ENCODE measurements around the gene TOR1B. TPM values are rescaled to one million over a fixed set of nuclear protein-coding genes. Genes with fewer than 3 reads are reported as not detected.

Gene TOR1B
- total RNA-seq, 8 experiments from 2014 or later = 10.7 to 31.4 (median 14.6) TPM

DNA sequence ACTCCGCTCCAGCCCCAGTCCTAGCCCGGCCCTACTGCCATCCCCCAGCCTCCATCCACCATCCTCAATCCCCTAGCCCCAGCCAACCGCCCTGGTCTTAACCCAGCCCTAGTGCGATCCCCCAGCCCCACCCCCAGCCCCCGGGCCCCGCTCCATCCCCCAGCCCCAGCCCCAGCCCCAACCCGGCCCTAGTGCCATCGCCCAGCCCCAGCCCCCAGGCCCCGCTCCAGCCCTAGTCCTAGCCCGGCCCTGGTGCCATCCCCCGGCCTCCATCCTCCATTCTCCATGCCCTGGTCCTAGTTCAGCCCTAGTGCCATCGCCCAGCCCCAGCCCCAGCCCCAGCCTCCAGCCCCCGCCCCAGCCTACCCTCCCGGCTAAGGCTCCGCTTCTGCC lies 20.6 kb downstream of the TOR1B start:
- Histone ChIP-seq H3K4me1 (replicated peaks in 1 of 2) (peaks cover 6% of the 10 kb centered on the region in 2 donors), H3K27ac (peak overlapping the region; percentile 75 to 83), H3K4me3 (peak overlapping the region; percentile 60 to 99 (median 85))
- in situ Hi-C loops (cut with MboI; ENCODE audit: low pct_unique_long_range_greater_than_20kb in 2 of 9, low sequenced_read_pairs in 9 of 9, unreplicated experiment in 9 of 9) = no loop called here
- no CpG with 5 or more reads among the region's 15 CpGs for WGBS, 10 experiments
- peak in 7 of 8 experiments; percentile 17 to 63 (median 57) for ATAC-seq (replicated peaks in 6 of 8)

GRCh38 chr9:129823935-129824601 lies 21.1 kb downstream of the TOR1B start, which contains the start of gene TOR1A:
TSS of gene TOR1A (minus strand) at chr9:129824136. CDS start at chr9:129824085, 51 bp downstream.
- Histone ChIP-seq H3K4me3 (peak within 1 kb of the TSS; percentile 60 to 99 (median 85)), H3K27ac (peak within 1 kb of the TSS; percentile 75 to 83), H3K4me1 (replicated peaks in 1 of 2) (peaks cover 6% of the 10 kb centered on the region in 2 donors)
- peak; percentile 84 to 93 (median 88) for ATAC-seq (replicated peaks in 6 of 8)
- in situ Hi-C loops (cut with MboI; ENCODE audit: low pct_unique_long_range_greater_than_20kb in 2 of 9, low sequenced_read_pairs in 9 of 9, unreplicated experiment in 9 of 9) = no loop called here
- WGBS, 10 experiments = 0 to 11% (median 3%) methylated on average over 2 to 21 of the region's 47 CpGs; no CpG with 5 or more reads in 2 of the 10 experiments

GRCh38 chr9:129826344-129826743 lies 23.4 kb downstream of the TOR1B start:
- in situ Hi-C loops (cut with MboI; ENCODE audit: low pct_unique_long_range_greater_than_20kb in 2 of 9, low sequenced_read_pairs in 9 of 9, unreplicated experiment in 9 of 9) = no loop called here
- Histone ChIP-seq H3K4me1 (replicated peaks in 1 of 2) (peaks cover 6% of the 10 kb centered on the region in 2 donors), H3K27ac (no peak overlapping the region), H3K4me3 (no peak overlapping the region)
- no peak for ATAC-seq (replicated peaks in 6 of 8)
- WGBS, 10 experiments = 8 to 97% (median 74%) methylated on average over 1 to 6 of the region's 6 CpGs; no CpG with 5 or more reads in 1 of the 10 experiments

GRCh38 chr9:129826759-129827158 lies 23.8 kb downstream of the TOR1B start:
- 100% methylated on average over 1 of the region's 1 CpG; no CpG with 5 or more reads in 7 of the 10 experiments for WGBS, 10 experiments
- Histone ChIP-seq H3K4me3 (no peak overlapping the region), H3K4me1 (replicated peaks in 1 of 2) (peaks cover 6% of the 10 kb centered on the region in 2 donors), H3K27ac (no peak overlapping the region)
- ATAC-seq (replicated peaks in 6 of 8) = no peak
- in situ Hi-C loops (cut with MboI; ENCODE audit: low pct_unique_long_range_greater_than_20kb in 2 of 9, low sequenced_read_pairs in 9 of 9, unreplicated experiment in 9 of 9) = no loop called here

- no peak for ATAC-seq (replicated peaks in 6 of 8)
- in situ Hi-C loops (cut with MboI; ENCODE audit: low pct_unique_long_range_greater_than_20kb in 2 of 9, low sequenced_read_pairs in 9 of 9, unreplicated experiment in 9 of 9) = no loop called here
- Histone ChIP-seq H3K27ac (no peak overlapping the region), H3K4me3 (no peak overlapping the region), H3K4me1 (replicated peaks in 1 of 2) (no peaks in the 10 kb centered on the region)
- WGBS, 10 experiments = 80 to 100% (median 96%) methylated on average over 1 to 8 of the region's 9 CpGs; no CpG with 5 or more reads in 4 of the 10 experiments
Observed at GRCh38 chr9:129828051-129828450, 25.1 kb downstream of the TOR1B start.

DNA sequence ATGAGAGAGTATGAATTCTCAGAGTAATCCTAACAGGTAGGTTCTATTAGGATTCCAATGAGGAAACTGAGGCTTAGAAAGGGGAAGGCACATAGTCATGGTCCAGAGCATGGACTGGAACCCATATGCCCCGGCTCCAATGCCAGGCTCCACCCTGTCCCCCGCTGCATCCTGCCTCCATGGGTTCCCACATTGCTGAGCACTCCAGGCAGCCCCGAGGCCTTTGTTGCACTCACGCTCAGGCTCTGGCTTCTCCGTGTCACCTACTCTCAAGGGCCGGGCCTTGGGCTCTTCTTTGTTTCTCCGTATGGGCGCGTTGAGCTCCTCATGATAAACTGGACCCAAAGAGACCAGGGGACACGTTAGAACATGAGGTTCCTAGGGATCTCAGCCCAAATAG lies 26.0 kb downstream of the TOR1B start:
- H3K4me1 ChIP-seq (replicated peaks in 1 of 2) = peaks cover 2 to 3% of the 10 kb centered on the region in 2 donors
- in situ Hi-C loops (cut with MboI; ENCODE audit: low pct_unique_long_range_greater_than_20kb in 2 of 9, low sequenced_read_pairs in 9 of 9, unreplicated experiment in 9 of 9) = no loop called here
- no peak for ATAC-seq (replicated peaks in 6 of 8)
- no peak overlapping the region for H3K27ac ChIP-seq
- H3K4me3 ChIP-seq = no peak overlapping the region
- 93 to 100% (median 100%) methylated on average over 1 to 3 of the region's 10 CpGs; no CpG with 5 or more reads in 5 of the 10 experiments for WGBS, 10 experiments

- 100% methylated on average over 1 of the region's 1 CpG; no CpG with 5 or more reads in 9 of the 10 experiments for WGBS, 10 experiments
- no peak for ATAC-seq (replicated peaks in 6 of 8)
- no peak overlapping the region for H3K27ac ChIP-seq
- in situ Hi-C loops (cut with MboI; ENCODE audit: low pct_unique_long_range_greater_than_20kb in 2 of 9, low sequenced_read_pairs in 9 of 9, unreplicated experiment in 9 of 9) = no loop called here
- peaks cover 6 to 18% of the 10 kb centered on the region in 2 donors for H3K4me1 ChIP-seq (replicated peaks in 1 of 2)
- H3K4me3 ChIP-seq = no peak overlapping the region
Observed at GRCh38 chr9:129832982-129833381, 30.0 kb downstream of the TOR1B start.

GRCh38 chr9:129834489-129835127 lies 31.6 kb downstream of the TOR1B start:
- peak; percentile 20 to 49 (median 28) for ATAC-seq (replicated peaks in 6 of 8)
- in situ Hi-C loops (cut with MboI; ENCODE audit: low pct_unique_long_range_greater_than_20kb in 2 of 9, low sequenced_read_pairs in 9 of 9, unreplicated experiment in 9 of 9) = no loop called here
- H3K27ac ChIP-seq = peak overlapping the region; percentile 72 to 77
- peaks cover 6 to 18% of the 10 kb centered on the region in 2 donors for H3K4me1 ChIP-seq (replicated peaks in 1 of 2)
- H3K4me3 ChIP-seq = peak overlapping the region; percentile 78 to 95 (median 83)
- 0 to 5% (median 0%) methylated on average over 1 to 15 of the region's 32 CpGs; no CpG with 5 or more reads in 2 of the 10 experiments for WGBS, 10 experiments

- ATAC-seq (replicated peaks in 6 of 8) = peak; percentile 86 to 98 (median 96)
- Histone ChIP-seq H3K4me3 (peak within 1 kb of the TSS; percentile 78 to 95 (median 83)), H3K4me1 (replicated peaks in 1 of 2) (peaks cover 6 to 18% of the 10 kb centered on the region in 2 donors), H3K27ac (peak within 1 kb of the TSS; percentile 72 to 77)
- WGBS, 10 experiments = 0 to 20% (median 4%) methylated on average over 1 to 10 of the region's 81 CpGs; no CpG with 5 or more reads in 7 of the 10 experiments
- in situ Hi-C loops (cut with MboI; ENCODE audit: low pct_unique_long_range_greater_than_20kb in 2 of 9, low sequenced_read_pairs in 9 of 9, unreplicated experiment in 9 of 9) = no loop called here
Observed at GRCh38 chr9:129835128-129835859, 32.3 kb downstream of the TOR1B start, which contains the start of the genes C9orf78 and USP20. TSS of gene C9orf78 (minus strand) at chr9:129835275. CDS start at chr9:129835221, 54 bp downstream. TSS of gene USP20 (plus strand) at chr9:129835458. CDS start at chr9:129852556, 17,098 bp downstream.

- Histone ChIP-seq H3K4me1 (replicated peaks in 1 of 2) (peaks cover 6 to 18% of the 10 kb centered on the region in 2 donors), H3K27ac (peak overlapping the region in 1 of 2 donors; percentile 61), H3K4me3 (peak overlapping the region; percentile 78 to 95 (median 83))
- no peak for ATAC-seq (replicated peaks in 6 of 8)
- 0 to 8% (median 3%) methylated on average over 2 to 10 of the region's 19 CpGs; no CpG with 5 or more reads in 5 of the 10 experiments for WGBS, 10 experiments
- in situ Hi-C loops (cut with MboI; ENCODE audit: low pct_unique_long_range_greater_than_20kb in 2 of 9, low sequenced_read_pairs in 9 of 9, unreplicated experiment in 9 of 9) = no loop called here
Observed at GRCh38 chr9:129835860-129836223, 32.9 kb downstream of the TOR1B start.

DNA sequence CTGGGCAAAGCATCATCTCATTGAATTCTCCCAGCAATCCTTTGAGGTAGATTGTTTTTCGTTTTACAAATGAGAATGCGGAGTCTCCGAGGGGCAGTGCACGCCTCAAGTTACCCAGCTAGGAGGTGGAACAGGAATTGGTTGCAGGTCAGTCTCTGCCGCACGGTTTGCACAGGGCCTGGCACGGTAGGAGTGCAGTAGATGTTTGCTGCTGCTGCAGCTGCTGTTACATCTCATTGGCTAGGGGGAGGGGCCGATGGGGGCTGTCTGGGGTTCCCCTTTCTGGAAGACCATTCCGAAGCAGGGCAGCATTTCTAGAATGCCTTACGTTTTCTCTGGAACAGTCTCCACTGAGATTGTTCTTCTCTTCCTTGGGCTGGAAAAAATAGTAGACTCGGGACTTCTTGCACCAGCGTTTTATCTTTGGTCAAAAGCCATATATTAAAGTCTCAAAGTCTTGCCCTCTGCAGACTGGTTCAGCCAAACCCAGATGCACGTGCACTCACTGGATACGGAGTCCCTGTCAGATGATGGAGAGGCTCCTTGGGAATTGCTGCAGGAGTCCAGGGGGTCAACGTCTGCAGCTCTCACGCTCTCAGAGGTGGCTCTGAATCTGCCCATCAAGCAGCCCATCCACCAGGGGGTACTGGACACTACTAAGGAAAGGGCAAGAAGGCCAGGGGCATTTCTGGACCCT lies 33.5 kb downstream of the TOR1B start:
- in situ Hi-C loops (cut with MboI; ENCODE audit: low pct_unique_long_range_greater_than_20kb in 2 of 9, low sequenced_read_pairs in 9 of 9, unreplicated experiment in 9 of 9) = no loop called here
- ATAC-seq (replicated peaks in 6 of 8) = no peak
- H3K4me1 ChIP-seq (replicated peaks in 1 of 2) = peaks cover 8 to 18% of the 10 kb centered on the region in 2 donors
- no peak overlapping the region for H3K27ac ChIP-seq
- H3K4me3 ChIP-seq = peak overlapping the region; percentile 78 to 95 (median 83)
- WGBS, 10 experiments = 6 to 100% (median 33%) methylated on average over 1 to 9 of the region's 16 CpGs; no CpG with 5 or more reads in 3 of the 10 experiments

DNA sequence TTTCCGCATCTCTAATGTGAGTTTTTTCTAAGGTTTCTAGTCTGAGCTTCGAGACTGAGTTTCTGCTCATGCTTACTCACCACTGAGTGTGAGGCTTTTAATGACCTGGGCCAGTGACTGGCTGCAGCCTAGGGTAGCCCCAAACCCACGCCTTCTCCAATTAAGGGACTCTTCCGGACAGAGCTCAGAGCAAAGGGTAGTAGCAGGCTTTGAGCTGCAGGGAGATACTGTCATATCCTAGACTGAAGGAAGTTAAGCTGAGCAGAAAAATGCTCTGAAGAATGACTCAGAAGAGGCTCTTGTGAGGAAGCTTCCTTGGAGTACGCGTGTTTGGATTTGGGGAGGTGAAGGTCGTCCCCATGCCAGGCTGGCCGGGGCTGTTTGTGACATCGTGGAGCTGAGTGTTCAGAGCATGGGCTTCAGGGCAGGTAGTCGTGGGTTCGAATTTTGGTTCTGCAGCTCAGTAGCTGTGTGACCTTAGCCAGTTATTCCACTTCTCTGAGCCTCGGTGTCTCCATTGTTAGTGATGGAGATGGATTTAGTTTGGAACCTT lies 35.8 kb downstream of the TOR1B start:
- H3K27ac ChIP-seq = no peak overlapping the region
- H3K4me1 ChIP-seq (replicated peaks in 1 of 2) = peaks cover 12 to 16% of the 10 kb centered on the region in 2 donors
- WGBS, 10 experiments = 33 to 93% (median 81%) methylated on average over 1 to 6 of the region's 12 CpGs; no CpG with 5 or more reads in 3 of the 10 experiments
- in situ Hi-C loops (cut with MboI; ENCODE audit: low pct_unique_long_range_greater_than_20kb in 2 of 9, low sequenced_read_pairs in 9 of 9, unreplicated experiment in 9 of 9) = no loop called here
- H3K4me3 ChIP-seq = no peak overlapping the region
- peak in 2 of 8 experiments; percentile 4 to 6 for ATAC-seq (replicated peaks in 6 of 8)

Measured in motor neuron (in vitro differentiated cells).